CD4-positive, alpha-beta T cell (primary cell): ENCODE measurements around the gene STIP1. TPM values are rescaled to one million over a fixed set of nuclear protein-coding genes. Genes with fewer than 3 reads are reported as not detected.

Experiments
- ATAC-seq: fragments of 200-7000 bp; cut with Tn5 transposase; one replicate; pipeline ENCODE4 v1.10.0; 2022; ENCODE audit warnings: mild to moderate bottlenecking; ENCODE audit not compliant: poor library complexity
- CTCF ChIA-PET: fragments of 350-600 bp; sonication (Branson Sonifier 250); formaldehyde crosslinking; loops from one replicate; lab custom pipeline; 2021; ENCODE audit warnings: antibody characterized with exemption, inconsistent platforms; lab: Charles Lee
- POLR2A ChIA-PET: fragments of 350-600 bp; sonication (Branson Sonifier 250); formaldehyde crosslinking; loops from one replicate; lab custom pipeline; 2021; ENCODE audit warnings: antibody characterized with exemption, inconsistent platforms; lab: Charles Lee
- DNase-seq, 14 experiments: peaks; one replicate each; pipeline ENCODE4 v3.0.0-alpha.2; 2013 to 2020; ENCODE audit warnings: mixed read lengths in 2 of 14
- H3K27ac ChIP-seq, 2 donors: one replicate each; pipeline versions ENCODE4 v1.5.1 to v1.7.0; 2013; ENCODE audit warnings: low read length in 2 of 2, low read depth in 1 of 2, mild to moderate bottlenecking in 1 of 2
- H3K27me3 ChIP-seq, 2 experiments: 1 replicate in 1 of 2; 2 replicates in 1 of 2; pipeline versions ENCODE4 v1.6.1 to v1.7.0; 2013; ENCODE audit warnings: low read length in 2 of 2, control low read depth in 1 of 2, mild to moderate bottlenecking in 1 of 2, moderate library complexity in 1 of 2; ENCODE audit not compliant: insufficient read depth in 2 of 2, control insufficient read depth in 1 of 2
- H3K36me3 ChIP-seq: one replicate; pipeline ENCODE4 v1.6.1; 2013; ENCODE audit warnings: low read length, control low read depth; ENCODE audit not compliant: insufficient read depth
- H3K4me1 ChIP-seq: one replicate; pipeline ENCODE4 v1.6.1; 2013; ENCODE audit warnings: low read length, control low read depth; ENCODE audit not compliant: insufficient read depth
- H3K4me3 ChIP-seq: one replicate; pipeline ENCODE4 v1.5.1; 2013; ENCODE audit warnings: mild to moderate bottlenecking, low read length, moderate library complexity
- H3K9me3 ChIP-seq, 2 experiments: 1 replicate in 1 of 2; 2 replicates in 1 of 2; pipeline versions ENCODE4 v1.6.1 to v1.7.0; 2013; ENCODE audit warnings: low read length in 2 of 2, mild to moderate bottlenecking in 2 of 2, control low read depth in 1 of 2, moderate library complexity in 1 of 2; ENCODE audit not compliant: control insufficient read depth in 1 of 2, insufficient read depth in 1 of 2
- H3K27ac Mint-ChIP-seq: one replicate; pipeline ENCODE4 v1.8.0; 2020; ENCODE audit warnings: mixed read lengths
- H3K27me3 Mint-ChIP-seq: one replicate; pipeline ENCODE4 v1.8.0; 2021; ENCODE audit warnings: mixed read lengths
- H3K36me3 Mint-ChIP-seq: one replicate; pipeline ENCODE4 v1.8.0; 2021; ENCODE audit warnings: low read depth, mixed read lengths
- H3K4me1 Mint-ChIP-seq: one replicate; pipeline ENCODE4 v1.8.0; 2021; ENCODE audit warnings: low read depth, mixed read lengths
- H3K4me3 Mint-ChIP-seq: one replicate; pipeline ENCODE4 v1.8.0; 2020; ENCODE audit warnings: mild to moderate bottlenecking, mixed read lengths
- H3K9me3 Mint-ChIP-seq: one replicate; pipeline ENCODE4 v1.8.0; 2020; ENCODE audit warnings: mixed read lengths
- CTCF ChIP-seq: fragments of 200-600 bp; IDR thresholded peaks from one replicate; pipeline ENCODE4 v1.8.0; 2022; ENCODE audit warnings: antibody characterized with exemption, mild to moderate bottlenecking
- intact Hi-C, 2 experiments: fragments of 100-400 bp; cut with DNase I in 1 of 2; cut with micrococcal nuclease in 1 of 2; formaldehyde crosslinking; loops; one replicate each; pipeline versions ENCODE4 v1.15.1 to v1.9.0; 2023 to 2025; cut with DNase I, micrococcal nuclease
- total RNA-seq, 174 experiments: library from RNA in 2 of 174; stranded (reverse) in 2 of 174; gene quantifications; one replicate each; pipeline ENCODE4 v1.2.3 and lab custom pipeline; 2021 to 2026

Gene STIP1
- total RNA-seq, 2 experiments from 2014 or later, result 29.0 to 37.5 TPM

DNA sequence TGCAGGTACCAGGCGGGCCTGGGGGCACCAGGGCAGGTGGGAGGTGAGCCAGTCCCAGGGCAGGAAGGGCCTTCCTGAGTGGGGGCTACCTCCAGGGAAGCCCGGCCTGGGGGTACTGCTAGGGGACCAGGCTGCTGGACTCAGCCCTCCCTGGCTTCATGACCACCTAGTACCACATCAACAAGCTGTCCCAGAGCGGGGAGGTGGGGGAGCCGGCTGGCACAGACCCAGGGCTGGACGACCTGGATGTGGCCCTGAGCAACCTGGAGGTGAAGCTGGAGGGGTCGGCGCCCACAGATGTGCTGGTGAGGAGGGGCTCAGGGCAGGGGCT lies 33.3 kb downstream of the STIP1 start:
- Histone ChIP-seq H3K9me3 (no peaks in the 10 kb centered on the region), H3K4me1 (peaks cover 3% of the 10 kb centered on the region), H3K27me3 (no peaks in the 10 kb centered on the region), H3K36me3 (peaks cover 71% of the 10 kb centered on the region), H3K4me3 (no peak overlapping the region), H3K27ac (no peak overlapping the region)
- peaks cover 8% of the 10 kb centered on the region for H3K4me1 Mint-ChIP-seq
- TF ChIP-seq CTCF, result no peak
- ChIA-PET CTCF (no interaction called here), POLR2A (interaction anchor here (1.1 kb wide), 1 partner anchor 14 kb away, joined by 3 read pairs; no protein-coding TSS in a partner anchor)
- peaks cover 40% of the 10 kb centered on the region for H3K36me3 Mint-ChIP-seq
- DNase-seq, result no peak
- intact Hi-C loops, result no loop called here
- no peak overlapping the region for H3K4me3 Mint-ChIP-seq
- H3K27ac Mint-ChIP-seq, result no peak overlapping the region
- H3K9me3 Mint-ChIP-seq, result no peaks in the 10 kb centered on the region
- no peak for ATAC-seq
- H3K27me3 Mint-ChIP-seq, result no peaks in the 10 kb centered on the region

DNA sequence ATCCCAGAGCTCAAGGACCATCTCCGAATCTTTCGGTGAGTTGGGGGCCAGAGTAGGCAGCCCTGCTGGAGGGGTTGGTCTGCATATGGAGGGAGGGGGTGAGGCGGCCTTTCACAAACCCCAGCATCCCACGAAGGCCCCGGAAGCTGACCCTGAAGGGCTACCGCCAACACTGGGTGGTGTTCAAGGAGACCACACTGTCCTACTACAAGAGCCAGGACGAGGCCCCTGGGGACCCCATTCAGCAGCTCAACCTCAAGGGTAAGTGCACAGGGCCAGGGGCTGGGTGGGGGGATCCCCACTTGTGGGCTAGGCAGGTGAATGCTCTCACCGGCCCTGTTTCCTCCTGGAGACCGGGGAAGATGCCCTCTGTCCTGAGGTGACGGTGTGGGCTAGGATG lies 33.8 kb downstream of the STIP1 start:
- peaks cover 8% of the 10 kb centered on the region for H3K4me1 Mint-ChIP-seq
- peaks cover 36% of the 10 kb centered on the region for H3K36me3 Mint-ChIP-seq
- ChIA-PET CTCF (no interaction called here), POLR2A (interaction anchor here (0.8 to 1.1 kb wide), 2 partner anchors 13 kb away, joined by 3 read pairs; partner anchors contain the start of gene FERMT3)
- no peak overlapping the region for H3K4me3 Mint-ChIP-seq
- H3K9me3 ChIP-seq, result no peaks in the 10 kb centered on the region
- H3K27me3 Mint-ChIP-seq, result no peaks in the 10 kb centered on the region
- H3K27ac Mint-ChIP-seq, result no peak overlapping the region
- no peaks in the 10 kb centered on the region for H3K9me3 Mint-ChIP-seq
- no peak for DNase-seq
- no peak for TF ChIP-seq CTCF
- no peak overlapping the region for H3K27ac ChIP-seq
- H3K4me3 ChIP-seq, result no peak overlapping the region
- H3K27me3 ChIP-seq, result no peaks in the 10 kb centered on the region
- H3K36me3 ChIP-seq, result peaks cover 66% of the 10 kb centered on the region
- intact Hi-C loops, result no loop called here
- no peak for ATAC-seq
- peaks cover 7% of the 10 kb centered on the region for H3K4me1 ChIP-seq

DNA sequence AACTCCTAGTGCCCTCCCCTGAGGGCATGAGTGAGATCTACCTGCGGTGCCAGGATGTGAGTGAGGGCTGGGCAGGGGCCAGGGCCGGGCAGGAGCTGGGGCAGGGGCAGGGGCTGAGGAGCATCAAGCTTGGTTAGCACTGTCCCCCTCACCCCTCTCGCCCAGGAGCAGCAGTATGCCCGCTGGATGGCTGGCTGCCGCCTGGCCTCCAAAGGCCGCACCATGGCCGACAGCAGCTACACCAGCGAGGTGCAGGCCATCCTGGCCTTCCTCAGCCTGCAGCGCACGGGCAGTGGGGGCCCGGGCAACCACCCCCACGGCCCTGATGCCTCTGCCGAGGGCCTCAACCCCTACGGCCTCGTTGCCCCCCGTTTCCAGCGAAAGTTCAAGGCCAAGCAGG lies 34.3 kb downstream of the STIP1 start:
- Mint-ChIP-seq H3K36me3 (peaks cover 31% of the 10 kb centered on the region), H3K4me3 (no peak overlapping the region), H3K27me3 (no peaks in the 10 kb centered on the region), H3K4me1 (peaks cover 8% of the 10 kb centered on the region), H3K27ac (no peak overlapping the region), H3K9me3 (no peaks in the 10 kb centered on the region)
- no peak overlapping the region for H3K27ac ChIP-seq
- peaks cover 12% of the 10 kb centered on the region for H3K4me1 ChIP-seq
- no peak overlapping the region for H3K4me3 ChIP-seq
- ChIA-PET CTCF (no interaction called here), POLR2A (interaction anchor here (0.8 to 1.1 kb wide), 2 partner anchors 13 to 14 kb away, joined by 3 read pairs; partner anchors contain the start of gene FERMT3)
- peaks cover 62% of the 10 kb centered on the region for H3K36me3 ChIP-seq
- TF ChIP-seq CTCF, result no peak
- H3K27me3 ChIP-seq, result no peaks in the 10 kb centered on the region
- DNase-seq (no peak), ATAC-seq (no peak)
- no peaks in the 10 kb centered on the region for H3K9me3 ChIP-seq
- intact Hi-C loops, result no loop called here
